Endothelial cell (in vitro differentiated cells): ENCODE measurements around the gene RBM38. TPM values are rescaled to one million over a fixed set of nuclear protein-coding genes. Genes with fewer than 3 reads are reported as not detected.

Source experiments
- DNase-seq: peaks from one replicate; pipeline ENCODE4 v3.0.0; 2021; ENCODE audit warnings: low spot score
- H3K27ac Mint-ChIP-seq: one replicate; pipeline ENCODE4 v1.8.0; 2021; ENCODE audit warnings: mixed read lengths, inconsistent platforms; ENCODE audit not compliant: unreplicated experiment
- H3K27me3 Mint-ChIP-seq: one replicate; pipeline ENCODE4 v1.8.0; 2021; ENCODE audit warnings: mild to moderate bottlenecking, moderate library complexity, mixed read lengths, inconsistent platforms; ENCODE audit not compliant: unreplicated experiment
- H3K36me3 Mint-ChIP-seq: one replicate; pipeline ENCODE4 v1.8.0; 2021; ENCODE audit warnings: mild to moderate bottlenecking, low read depth, mixed read lengths, inconsistent platforms; ENCODE audit not compliant: unreplicated experiment
- H3K4me1 Mint-ChIP-seq: one replicate; pipeline ENCODE4 v1.8.0; 2021; ENCODE audit warnings: mild to moderate bottlenecking, mixed read lengths, inconsistent platforms; ENCODE audit not compliant: unreplicated experiment
- H3K4me3 Mint-ChIP-seq: one replicate; pipeline ENCODE4 v1.8.0; 2021; ENCODE audit warnings: mild to moderate bottlenecking, mixed read lengths, inconsistent platforms; ENCODE audit not compliant: unreplicated experiment
- H3K9me3 Mint-ChIP-seq: one replicate; pipeline ENCODE4 v1.8.0; 2021; ENCODE audit warnings: mixed read lengths, inconsistent platforms; ENCODE audit not compliant: unreplicated experiment
- total RNA-seq: library from RNA; stranded (reverse); fragmentation: NEBNext Ultra II Directional; extraction: Animal tissue kit (Norgen Biotek cat#: 25700); gene quantifications from one replicate; pipeline ENCODE4 v1.2.1, GENCODE V29; 2021; ENCODE audit not compliant: unreplicated experiment
- TF ChIP-seq, protein P1 (sequence below): fragments of 200-600 bp; sonication (generic); IDR thresholded peaks from one replicate; pipeline ENCODE4 v1.5.0; 2021; ENCODE audit warnings: antibody characterized with exemption; ENCODE audit not compliant: unreplicated experiment

Gene RBM38
- total RNA-seq, 1 donor from 2014 or later = 23.6 TPM

DNA sequence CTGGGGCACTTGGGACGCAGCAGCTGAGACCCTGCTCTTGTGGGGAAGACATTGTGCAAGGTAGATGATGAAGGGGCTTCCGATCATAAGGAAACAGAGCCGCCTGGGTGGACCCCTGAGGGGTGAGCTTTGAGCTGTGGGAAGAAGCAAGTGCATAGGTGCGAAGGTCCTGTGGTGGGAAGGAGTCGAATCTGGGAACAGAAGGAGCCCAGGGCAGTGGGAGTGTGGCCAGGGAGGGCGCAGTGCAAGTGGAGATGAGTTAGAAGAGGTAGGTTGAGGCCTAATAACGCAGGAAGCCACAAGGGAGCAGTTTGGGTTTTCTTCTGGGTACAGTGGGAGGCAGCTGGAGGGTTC is 10.3 kb downstream of the RBM38 start:
- no peaks in the 10 kb centered on the region for H3K9me3 Mint-ChIP-seq

DNA sequence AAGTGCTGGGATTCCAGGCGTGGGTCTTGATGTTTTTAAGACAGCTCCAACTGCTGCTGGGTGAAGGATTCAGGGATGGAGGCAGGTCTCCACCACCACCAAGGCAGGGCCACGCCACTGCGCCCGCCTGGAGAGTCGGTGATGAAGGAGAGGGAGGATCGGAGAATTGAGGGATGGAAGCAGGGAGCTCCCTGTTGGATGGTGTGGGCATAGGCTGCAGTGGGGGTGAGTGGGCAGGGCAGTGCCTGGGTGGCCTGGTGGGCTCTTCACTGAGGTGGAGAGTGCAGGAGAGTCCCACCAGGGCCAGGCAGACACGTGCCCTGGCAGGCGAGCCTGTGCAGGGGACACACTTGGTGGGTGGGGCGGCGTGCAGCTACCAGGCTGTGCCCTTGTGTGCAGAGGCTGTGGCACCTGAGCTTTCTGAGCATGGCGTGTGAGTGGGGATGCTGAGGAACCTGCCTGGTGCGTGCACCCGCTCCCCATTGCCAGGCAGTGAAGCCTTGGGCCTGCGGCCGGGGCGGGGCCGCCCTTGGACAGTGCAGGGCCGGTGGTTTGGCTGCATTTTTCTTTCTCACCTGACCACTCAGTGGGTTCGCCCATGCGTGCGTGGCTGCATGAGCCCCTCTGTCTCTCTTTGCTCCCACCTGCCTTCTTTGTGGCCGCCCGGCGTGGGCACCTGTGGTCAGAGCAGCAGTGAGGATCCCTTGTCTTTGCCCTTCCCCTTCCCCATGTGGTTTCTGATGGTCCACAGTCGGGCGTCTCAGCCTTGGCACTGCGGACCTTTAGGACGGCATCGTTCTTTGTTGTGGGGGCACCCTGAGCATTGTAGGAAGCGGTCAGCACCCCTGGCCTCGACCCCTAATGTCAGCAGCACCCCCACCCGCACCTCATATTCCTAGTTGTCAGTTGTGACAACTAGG is 11.3 kb downstream of the RBM38 start:
- H3K4me3 Mint-ChIP-seq = no peak overlapping the region
- peaks cover 17% of the 10 kb centered on the region for H3K36me3 Mint-ChIP-seq
- no peaks in the 10 kb centered on the region for H3K9me3 Mint-ChIP-seq
- TF ChIP-seq, protein P1, sequence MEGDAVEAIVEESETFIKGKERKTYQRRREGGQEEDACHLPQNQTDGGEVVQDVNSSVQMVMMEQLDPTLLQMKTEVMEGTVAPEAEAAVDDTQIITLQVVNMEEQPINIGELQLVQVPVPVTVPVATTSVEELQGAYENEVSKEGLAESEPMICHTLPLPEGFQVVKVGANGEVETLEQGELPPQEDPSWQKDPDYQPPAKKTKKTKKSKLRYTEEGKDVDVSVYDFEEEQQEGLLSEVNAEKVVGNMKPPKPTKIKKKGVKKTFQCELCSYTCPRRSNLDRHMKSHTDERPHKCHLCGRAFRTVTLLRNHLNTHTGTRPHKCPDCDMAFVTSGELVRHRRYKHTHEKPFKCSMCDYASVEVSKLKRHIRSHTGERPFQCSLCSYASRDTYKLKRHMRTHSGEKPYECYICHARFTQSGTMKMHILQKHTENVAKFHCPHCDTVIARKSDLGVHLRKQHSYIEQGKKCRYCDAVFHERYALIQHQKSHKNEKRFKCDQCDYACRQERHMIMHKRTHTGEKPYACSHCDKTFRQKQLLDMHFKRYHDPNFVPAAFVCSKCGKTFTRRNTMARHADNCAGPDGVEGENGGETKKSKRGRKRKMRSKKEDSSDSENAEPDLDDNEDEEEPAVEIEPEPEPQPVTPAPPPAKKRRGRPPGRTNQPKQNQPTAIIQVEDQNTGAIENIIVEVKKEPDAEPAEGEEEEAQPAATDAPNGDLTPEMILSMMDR = no peak
- peaks cover 4% of the 10 kb centered on the region for H3K4me1 Mint-ChIP-seq
- H3K27ac Mint-ChIP-seq = no peak overlapping the region
- no peak for DNase-seq
- H3K27me3 Mint-ChIP-seq = peaks cover 9% of the 10 kb centered on the region

More for the DNA sequence above, 10.3 kb downstream of the RBM38 start:
- H3K4me1 Mint-ChIP-seq = peaks cover 4% of the 10 kb centered on the region
- H3K27ac Mint-ChIP-seq = peak overlapping the region; percentile 76
- peaks cover 8% of the 10 kb centered on the region for H3K27me3 Mint-ChIP-seq
- H3K4me3 Mint-ChIP-seq = no peak overlapping the region
- DNase-seq = no peak
- H3K36me3 Mint-ChIP-seq = peaks cover 17% of the 10 kb centered on the region
- TF ChIP-seq, protein P1 = no peak

DNA sequence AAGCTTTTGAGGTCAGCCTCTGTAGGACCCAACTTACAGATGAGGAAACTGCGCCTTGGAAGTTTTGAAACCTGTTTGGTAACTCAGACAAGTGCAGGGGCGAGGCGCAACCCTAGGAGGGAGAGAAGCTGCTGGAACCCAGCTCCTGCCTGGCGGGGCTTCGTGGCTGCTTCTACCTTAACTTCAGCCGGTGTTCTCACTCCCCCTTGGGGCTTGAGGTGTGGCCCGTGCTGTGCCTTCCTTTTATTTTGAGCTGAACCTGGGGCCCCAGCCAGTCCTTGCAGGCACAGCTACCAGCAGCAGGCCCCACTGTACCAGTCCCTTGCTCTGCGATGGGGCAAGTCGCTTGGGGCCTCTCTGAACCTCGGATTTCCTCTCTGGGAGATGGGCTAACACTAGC is 12.0 kb downstream of the RBM38 start:
- H3K27me3 Mint-ChIP-seq = peaks cover 8% of the 10 kb centered on the region
- no peak for DNase-seq
- H3K36me3 Mint-ChIP-seq = peaks cover 12% of the 10 kb centered on the region
- H3K4me3 Mint-ChIP-seq = no peak overlapping the region
- H3K27ac Mint-ChIP-seq = no peak overlapping the region
- no peaks in the 10 kb centered on the region for H3K9me3 Mint-ChIP-seq
- TF ChIP-seq, protein P1 = no peak
- no peaks in the 10 kb centered on the region for H3K4me1 Mint-ChIP-seq

DNA sequence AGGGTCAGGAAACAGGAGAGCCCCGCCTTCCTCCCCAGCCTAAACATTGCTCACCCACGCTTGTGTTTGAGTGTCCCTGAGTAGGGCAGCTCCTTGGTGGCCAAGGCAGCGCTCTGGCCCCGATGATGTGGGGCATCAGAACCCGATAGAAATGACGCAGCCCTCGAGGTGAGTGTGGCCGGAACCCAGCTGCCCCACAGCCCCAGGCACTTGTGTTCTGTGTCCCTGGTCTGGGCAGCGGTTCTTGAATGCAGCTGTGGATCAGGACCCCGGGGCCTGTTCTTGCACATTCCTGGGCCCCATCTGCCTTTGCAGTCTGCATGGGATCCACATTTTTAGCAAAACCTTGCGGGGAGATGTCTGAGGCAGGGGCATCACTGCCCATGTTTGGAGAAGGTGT is 12.8 kb downstream of the RBM38 start:
- no peak for DNase-seq
- TF ChIP-seq, protein P1 = no peak
- peaks cover 8% of the 10 kb centered on the region for H3K27me3 Mint-ChIP-seq
- peaks cover 9% of the 10 kb centered on the region for H3K36me3 Mint-ChIP-seq
- H3K4me3 Mint-ChIP-seq = no peak overlapping the region
- no peaks in the 10 kb centered on the region for H3K4me1 Mint-ChIP-seq
- H3K27ac Mint-ChIP-seq = no peak overlapping the region
- no peaks in the 10 kb centered on the region for H3K9me3 Mint-ChIP-seq

DNA sequence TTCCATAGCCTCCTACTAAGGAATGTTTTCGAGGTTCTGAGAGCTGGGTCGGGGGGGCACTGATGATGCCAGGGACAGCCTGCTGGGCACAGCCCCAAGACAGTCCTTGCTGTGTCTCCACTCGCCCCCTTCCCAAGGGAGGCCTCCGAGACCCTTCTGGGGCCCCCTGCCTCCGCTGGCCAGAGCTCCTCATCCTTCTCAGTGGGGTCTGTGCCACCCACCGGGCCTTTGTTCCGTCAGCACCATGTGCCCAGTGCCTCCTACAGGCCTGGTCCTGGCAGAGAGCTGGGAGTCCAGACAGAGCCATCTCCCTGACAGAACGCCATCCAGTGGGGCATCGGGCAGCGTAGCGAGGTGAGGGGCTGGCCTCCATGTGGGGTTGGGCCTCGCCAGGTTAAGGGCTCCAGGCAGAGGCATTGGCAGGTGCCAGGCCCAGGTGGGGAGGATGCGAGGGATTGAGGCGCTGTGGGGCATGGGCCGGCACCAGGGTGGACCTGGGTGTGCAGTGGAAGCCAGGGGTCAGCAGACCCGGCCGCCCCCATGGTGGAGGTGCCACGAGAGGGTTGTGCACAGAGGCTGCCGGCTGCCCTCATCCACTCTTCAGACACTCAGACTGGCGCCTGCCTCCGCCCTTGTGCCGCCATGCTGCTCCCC is 13.3 kb downstream of the RBM38 start:
- Mint-ChIP-seq H3K4me1 (no peaks in the 10 kb centered on the region), H3K36me3 (peaks cover 5% of the 10 kb centered on the region), H3K27ac (no peak overlapping the region), H3K27me3 (peaks cover 8% of the 10 kb centered on the region), H3K4me3 (no peak overlapping the region), H3K9me3 (no peaks in the 10 kb centered on the region)
- no peak for DNase-seq
- TF ChIP-seq, protein P1 = no peak
